Activated T-helper 2 cell treated with anti-CD3 and anti-CD28 coated beads, Interferon-gamma antibody, Interleukin-2, Interleukin-4, amounts not matched to agents 10 μg/mL and 5 μg/mL and 100 μg/mL, durations not matched to agents 14 hours and 24 hours and 36 hours (primary cell): ENCODE results near the gene ADAMTS6. TPM values are rescaled to one million over a fixed set of nuclear protein-coding genes. Genes with fewer than 3 reads are reported as not detected.

Experiments
- DNase-seq: peaks from one replicate; pipeline ENCODE4 v3.0.0; 2021; ENCODE audit warnings: low spot score
- H3K27ac Mint-ChIP-seq: one replicate; pipeline ENCODE4 v1.8.0; 2021; ENCODE audit warnings: mixed read lengths
- H3K27me3 Mint-ChIP-seq: one replicate; pipeline ENCODE4 v1.8.0; 2021; ENCODE audit warnings: low read depth, mixed read lengths
- H3K36me3 Mint-ChIP-seq: one replicate; pipeline ENCODE4 v1.8.0; 2021; ENCODE audit warnings: low read depth, mixed read lengths
- H3K4me1 Mint-ChIP-seq: one replicate; pipeline ENCODE4 v1.8.0; 2021; ENCODE audit warnings: low read depth, mixed read lengths
- H3K4me3 Mint-ChIP-seq: one replicate; pipeline ENCODE4 v1.8.0; 2021; ENCODE audit warnings: low read depth, mild to moderate bottlenecking, moderate library complexity, mixed read lengths
- H3K9me3 Mint-ChIP-seq: one replicate; pipeline ENCODE4 v1.8.0; 2021; ENCODE audit warnings: mixed read lengths
- intact Hi-C: fragments of 100-400 bp; cut with micrococcal nuclease; formaldehyde crosslinking; loops from one replicate; pipeline ENCODE4 v1.15.1; 2023
- total RNA-seq: library from RNA; stranded (reverse); gene quantifications from 2 replicates; pipeline ENCODE4 v1.2.3, GENCODE V29; 2022

Gene ADAMTS6
- total RNA-seq, 1 donor from 2014 or later: 1.4 TPM

- no peaks in the 10 kb centered on the region for H3K4me1 Mint-ChIP-seq
- intact Hi-C loops: no loop called here
- H3K27me3 Mint-ChIP-seq: no peaks in the 10 kb centered on the region
- H3K36me3 Mint-ChIP-seq: no peaks in the 10 kb centered on the region
- no peak for DNase-seq
- no peak overlapping the region for H3K27ac Mint-ChIP-seq
- no peak overlapping the region for H3K4me3 Mint-ChIP-seq
- H3K9me3 Mint-ChIP-seq: no peaks in the 10 kb centered on the region
Measured at GRCh38 chr5:65290677-65291076, 191.0 kb downstream of the ADAMTS6 start.

GRCh38 chr5:65288657-65289056 lies 193.1 kb downstream of the ADAMTS6 start:
- no peak overlapping the region for H3K4me3 Mint-ChIP-seq
- intact Hi-C loops: no loop called here
- H3K9me3 Mint-ChIP-seq: no peaks in the 10 kb centered on the region
- DNase-seq: no peak
- no peaks in the 10 kb centered on the region for H3K4me1 Mint-ChIP-seq
- no peak overlapping the region for H3K27ac Mint-ChIP-seq
- no peaks in the 10 kb centered on the region for H3K36me3 Mint-ChIP-seq
- no peaks in the 10 kb centered on the region for H3K27me3 Mint-ChIP-seq

- H3K27me3 Mint-ChIP-seq: no peaks in the 10 kb centered on the region
- no peaks in the 10 kb centered on the region for H3K36me3 Mint-ChIP-seq
- intact Hi-C loops: no loop called here
- no peaks in the 10 kb centered on the region for H3K9me3 Mint-ChIP-seq
- no peak overlapping the region for H3K27ac Mint-ChIP-seq
- no peaks in the 10 kb centered on the region for H3K4me1 Mint-ChIP-seq
- DNase-seq: no peak
- H3K4me3 Mint-ChIP-seq: no peak overlapping the region
Measured at GRCh38 chr5:65279603-65280002, 202.1 kb downstream of the ADAMTS6 start.

- intact Hi-C loops: no loop called here
- Mint-ChIP-seq H3K4me1 (no peaks in the 10 kb centered on the region), H3K27me3 (no peaks in the 10 kb centered on the region), H3K9me3 (no peaks in the 10 kb centered on the region), H3K36me3 (no peaks in the 10 kb centered on the region), H3K4me3 (no peak overlapping the region), H3K27ac (no peak overlapping the region)
- no peak for DNase-seq
Measured at GRCh38 chr5:65276178-65276890, 205.4 kb downstream of the ADAMTS6 start.

- no peaks in the 10 kb centered on the region for H3K4me1 Mint-ChIP-seq
- H3K9me3 Mint-ChIP-seq: no peaks in the 10 kb centered on the region
- H3K4me3 Mint-ChIP-seq: no peak overlapping the region
- no peak for DNase-seq
- no peaks in the 10 kb centered on the region for H3K36me3 Mint-ChIP-seq
- H3K27me3 Mint-ChIP-seq: no peaks in the 10 kb centered on the region
- intact Hi-C loops: no loop called here
- no peak overlapping the region for H3K27ac Mint-ChIP-seq
Measured at GRCh38 chr5:65271906-65272305, 209.8 kb downstream of the ADAMTS6 start.

- Mint-ChIP-seq H3K9me3 (no peaks in the 10 kb centered on the region), H3K27ac (no peak overlapping the region), H3K4me3 (no peak overlapping the region), H3K4me1 (no peaks in the 10 kb centered on the region), H3K36me3 (no peaks in the 10 kb centered on the region), H3K27me3 (peaks cover 3% of the 10 kb centered on the region)
- no peak for DNase-seq
- intact Hi-C loops: no loop called here
Measured at GRCh38 chr5:65268525-65268924, 213.2 kb downstream of the ADAMTS6 start.

- H3K27ac Mint-ChIP-seq: no peak overlapping the region
- intact Hi-C loops: no loop called here
- peaks cover 2% of the 10 kb centered on the region for H3K4me1 Mint-ChIP-seq
- H3K9me3 Mint-ChIP-seq: no peaks in the 10 kb centered on the region
- no peaks in the 10 kb centered on the region for H3K36me3 Mint-ChIP-seq
- no peak for DNase-seq
- no peak overlapping the region for H3K4me3 Mint-ChIP-seq
- H3K27me3 Mint-ChIP-seq: peaks cover 5% of the 10 kb centered on the region
Measured at GRCh38 chr5:65264420-65264819, 217.3 kb downstream of the ADAMTS6 start.

GRCh38 chr5:65263321-65263720 lies 218.4 kb downstream of the ADAMTS6 start:
- intact Hi-C loops: no loop called here
- peaks cover 5% of the 10 kb centered on the region for H3K27me3 Mint-ChIP-seq
- H3K4me3 Mint-ChIP-seq: no peak overlapping the region

GRCh38 chr5:65262649-65263059 lies 219.1 kb downstream of the ADAMTS6 start:
- Mint-ChIP-seq H3K4me3 (no peak overlapping the region), H3K36me3 (no peaks in the 10 kb centered on the region), H3K27ac (no peak overlapping the region), H3K27me3 (peaks cover 5% of the 10 kb centered on the region), H3K9me3 (no peaks in the 10 kb centered on the region), H3K4me1 (peaks cover 2% of the 10 kb centered on the region)
- DNase-seq: no peak
- intact Hi-C loops: no loop called here

More at GRCh38 chr5:65263321-65263720, 218.4 kb downstream of the ADAMTS6 start:
- H3K27ac Mint-ChIP-seq: no peak overlapping the region
- no peaks in the 10 kb centered on the region for H3K9me3 Mint-ChIP-seq
- H3K36me3 Mint-ChIP-seq: no peaks in the 10 kb centered on the region
- no peak for DNase-seq
- peaks cover 2% of the 10 kb centered on the region for H3K4me1 Mint-ChIP-seq

- H3K27me3 Mint-ChIP-seq: peaks cover 5% of the 10 kb centered on the region
- intact Hi-C loops: no loop called here
- H3K36me3 Mint-ChIP-seq: no peaks in the 10 kb centered on the region
- H3K9me3 Mint-ChIP-seq: no peaks in the 10 kb centered on the region
- H3K4me3 Mint-ChIP-seq: no peak overlapping the region
- no peak for DNase-seq
- peaks cover 2% of the 10 kb centered on the region for H3K4me1 Mint-ChIP-seq
- H3K27ac Mint-ChIP-seq: no peak overlapping the region
Measured at GRCh38 chr5:65262096-65262495, 219.6 kb downstream of the ADAMTS6 start.

GRCh38 chr5:65261499-65261898 lies 220.2 kb downstream of the ADAMTS6 start:
- peaks cover 2% of the 10 kb centered on the region for H3K4me1 Mint-ChIP-seq
- no peaks in the 10 kb centered on the region for H3K36me3 Mint-ChIP-seq
- no peak for DNase-seq
- H3K9me3 Mint-ChIP-seq: no peaks in the 10 kb centered on the region
- no peak overlapping the region for H3K4me3 Mint-ChIP-seq
- intact Hi-C loops: no loop called here
- H3K27ac Mint-ChIP-seq: no peak overlapping the region
- H3K27me3 Mint-ChIP-seq: peaks cover 5% of the 10 kb centered on the region

GRCh38 chr5:65255294-65255693 lies 226.4 kb downstream of the ADAMTS6 start:
- H3K9me3 Mint-ChIP-seq: no peaks in the 10 kb centered on the region
- DNase-seq: no peak
- intact Hi-C loops: no loop called here
- no peaks in the 10 kb centered on the region for H3K27me3 Mint-ChIP-seq
- H3K27ac Mint-ChIP-seq: no peak overlapping the region
- no peaks in the 10 kb centered on the region for H3K4me1 Mint-ChIP-seq
- no peaks in the 10 kb centered on the region for H3K36me3 Mint-ChIP-seq
- no peak overlapping the region for H3K4me3 Mint-ChIP-seq

GRCh38 chr5:65252977-65253376 lies 228.7 kb downstream of the ADAMTS6 start:
- intact Hi-C loops: no loop called here
- H3K27ac Mint-ChIP-seq: no peak overlapping the region
- H3K4me1 Mint-ChIP-seq: no peaks in the 10 kb centered on the region
- no peak overlapping the region for H3K4me3 Mint-ChIP-seq
- DNase-seq: no peak
- H3K36me3 Mint-ChIP-seq: no peaks in the 10 kb centered on the region
- no peaks in the 10 kb centered on the region for H3K27me3 Mint-ChIP-seq
- no peaks in the 10 kb centered on the region for H3K9me3 Mint-ChIP-seq

- Mint-ChIP-seq H3K4me1 (no peaks in the 10 kb centered on the region), H3K36me3 (no peaks in the 10 kb centered on the region), H3K27ac (no peak overlapping the region), H3K27me3 (no peaks in the 10 kb centered on the region), H3K9me3 (no peaks in the 10 kb centered on the region), H3K4me3 (no peak overlapping the region)
- intact Hi-C loops: no loop called here
- DNase-seq: no peak
Measured at GRCh38 chr5:65248896-65249295, 232.8 kb downstream of the ADAMTS6 start.
